GM21423 (cell line): Measurements from ENCODE around the gene RPS18.
"Not testable (repeated sequence)": the region's sequence is repeated elsewhere in the genome, so short reads cannot be mapped to it uniquely, and the experiment has no call there.

Experiments
- ATAC-seq: cut with Tn5 transposase; IDR thresholded peaks from one replicate; pipeline ENCODE4 v1.9.1; 2021; ENCODE audit warnings: mild to moderate bottlenecking, moderate library complexity; ENCODE audit not compliant: unreplicated experiment

The RPS18 gene

GRCh38 chr6:33271468-33272274 lies at the start of gene RPS18, which contains the start of gene VPS52:
RPS18 (plus strand) TSS chr6:33272075; CDS start chr6:33272120, 45 bp downstream.
VPS52 (minus strand) TSS chr6:33271876; CDS start chr6:33271675, 201 bp downstream.
- ATAC-seq, result peak; percentile 78

- ATAC-seq, result not testable (repeated sequence)
These were observed 45.3 kb upstream of the RPS18 start for GRCh38 chr6:33226503-33227120.

DNA sequence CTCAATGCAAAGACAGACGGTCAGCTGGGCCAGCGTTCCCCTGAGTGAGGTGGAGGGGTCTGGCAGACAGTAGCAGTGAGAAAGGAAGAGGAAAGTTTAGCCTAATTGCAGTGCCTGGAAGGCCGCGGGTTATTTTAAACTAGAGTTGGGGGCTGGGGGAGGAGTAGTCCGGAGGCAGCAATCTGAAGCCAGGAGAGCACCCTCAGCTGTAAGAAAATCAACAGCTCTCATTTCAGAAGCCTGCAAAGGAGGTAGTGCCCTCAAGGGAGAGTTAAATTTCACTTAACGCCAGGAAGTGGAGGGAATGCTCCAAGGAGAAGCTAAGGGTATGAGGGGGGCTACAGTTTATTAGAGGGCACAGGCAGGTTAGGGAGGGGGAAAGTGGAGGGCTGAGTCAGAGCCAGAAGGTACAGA lies 36.6 kb upstream of the RPS18 start:
- ATAC-seq, result no peak

DNA sequence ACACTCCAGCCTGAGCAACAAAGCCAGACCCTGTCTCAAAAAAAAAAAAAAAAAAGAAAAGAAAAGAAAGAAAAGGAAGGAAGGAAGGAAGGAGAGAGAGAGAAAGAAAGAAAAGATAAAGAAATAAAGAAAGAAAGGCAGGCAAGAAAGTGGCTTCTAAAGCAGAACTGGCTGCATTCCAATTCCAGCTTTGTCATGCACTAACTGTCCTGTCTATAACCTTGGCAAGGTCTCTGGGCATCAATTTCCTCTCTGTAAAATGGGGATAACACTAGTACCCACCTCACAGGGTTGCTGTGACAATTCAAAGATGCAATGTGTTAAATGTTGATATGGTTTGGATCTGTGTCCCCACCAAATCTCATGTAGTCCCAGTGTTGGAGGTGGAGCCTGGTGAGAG lies 35.5 kb upstream of the RPS18 start:
- no peak for ATAC-seq

DNA sequence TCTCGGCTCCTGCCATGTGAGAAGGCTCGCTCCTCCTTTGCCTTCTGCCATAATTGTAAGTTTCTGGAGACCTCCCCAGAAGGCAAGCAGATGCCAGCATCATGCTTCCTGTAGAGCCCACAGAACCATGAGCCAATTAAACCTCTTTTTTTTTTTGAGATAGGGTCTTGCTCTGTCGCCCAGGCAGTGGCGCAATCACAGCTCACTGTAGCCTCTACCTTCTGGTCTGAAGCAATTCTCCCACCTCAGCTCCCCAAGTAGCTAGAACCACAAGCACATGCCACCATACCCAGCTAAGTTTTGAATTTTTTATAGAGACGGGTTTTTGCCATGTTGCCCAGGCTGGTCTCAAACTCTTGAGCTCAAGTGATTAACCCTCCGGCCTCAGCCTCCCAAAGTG lies 35.0 kb upstream of the RPS18 start:
- no peak for ATAC-seq

- no peak for ATAC-seq
These were observed 34.1 kb upstream of the RPS18 start for GRCh38 chr6:33237741-33238140.

DNA sequence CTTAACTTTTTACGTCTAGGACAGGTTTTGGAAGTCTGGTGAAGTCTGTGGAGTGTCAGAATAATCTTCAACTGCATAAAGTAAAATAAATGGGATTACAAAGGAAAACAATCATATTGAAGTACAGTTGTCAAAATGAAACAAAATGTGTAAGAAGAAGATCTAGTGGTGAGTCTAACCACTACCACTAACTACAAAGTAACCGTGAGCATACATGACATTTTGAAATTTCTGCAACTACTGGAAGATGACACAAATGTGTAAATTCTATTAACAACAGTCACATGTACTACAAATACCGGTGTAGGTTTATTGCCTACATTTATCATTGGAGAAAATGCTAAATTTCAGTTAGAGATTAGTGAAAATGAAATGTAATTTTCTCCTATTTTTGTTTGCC lies 29.9 kb upstream of the RPS18 start:
- no peak for ATAC-seq

GRCh38 chr6:33243476-33243875 lies 28.4 kb upstream of the RPS18 start:
- no peak for ATAC-seq

DNA sequence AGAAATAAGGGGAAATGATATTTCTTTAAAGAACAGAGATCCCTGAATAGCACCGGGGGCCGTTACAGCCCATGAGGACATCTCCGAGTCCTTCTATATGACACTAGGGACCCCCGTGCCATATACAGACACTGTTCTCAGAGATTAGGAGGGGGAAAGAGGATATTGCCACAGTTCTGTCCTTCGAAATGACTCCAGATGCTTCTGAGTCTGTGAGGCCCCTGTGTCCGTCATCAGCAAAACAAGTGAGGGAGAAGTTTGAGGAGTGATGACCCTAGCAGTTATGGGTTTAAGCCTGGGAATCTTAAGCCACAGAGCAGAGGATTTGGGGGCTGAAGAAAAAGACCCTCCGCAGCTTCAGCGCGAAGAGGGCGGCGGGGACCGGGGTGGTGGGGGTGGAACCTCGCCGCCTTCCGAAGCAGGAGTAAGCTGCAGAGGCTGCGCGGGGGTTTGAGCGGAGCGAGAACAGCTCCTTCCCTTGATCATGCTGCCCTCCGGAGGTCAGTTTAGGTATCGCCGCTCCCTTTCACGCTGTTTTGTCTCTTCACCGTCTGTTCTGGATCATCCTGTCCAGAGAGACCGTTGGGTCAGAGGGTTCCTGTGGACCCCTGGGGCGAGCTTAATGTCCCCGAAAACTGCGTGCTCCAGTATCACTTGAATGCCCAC lies 23.8 kb upstream of the RPS18 start:
- ATAC-seq, result peak; percentile 44

DNA sequence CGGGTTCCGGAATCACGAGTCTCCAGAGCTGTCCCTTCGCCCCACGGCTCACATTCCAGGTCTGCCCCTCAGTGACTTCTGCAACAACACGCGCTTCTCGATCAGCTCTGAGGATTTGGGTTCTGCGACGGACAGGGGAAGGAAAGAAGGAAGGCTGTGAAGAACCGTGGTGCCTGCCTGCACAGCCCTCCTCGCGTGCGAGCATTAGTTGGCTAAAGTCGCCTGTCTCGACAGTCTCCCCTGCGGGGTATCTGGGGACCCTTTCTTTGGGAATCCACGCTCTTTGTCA lies 23.3 kb upstream of the RPS18 start:
- ATAC-seq, result peak; percentile 2

- ATAC-seq, result peak; percentile 86
These were observed 22.7 kb upstream of the RPS18 start for GRCh38 chr6:33248932-33249731.

- no peak for ATAC-seq
These were observed 21.9 kb upstream of the RPS18 start for GRCh38 chr6:33249732-33250630.

DNA sequence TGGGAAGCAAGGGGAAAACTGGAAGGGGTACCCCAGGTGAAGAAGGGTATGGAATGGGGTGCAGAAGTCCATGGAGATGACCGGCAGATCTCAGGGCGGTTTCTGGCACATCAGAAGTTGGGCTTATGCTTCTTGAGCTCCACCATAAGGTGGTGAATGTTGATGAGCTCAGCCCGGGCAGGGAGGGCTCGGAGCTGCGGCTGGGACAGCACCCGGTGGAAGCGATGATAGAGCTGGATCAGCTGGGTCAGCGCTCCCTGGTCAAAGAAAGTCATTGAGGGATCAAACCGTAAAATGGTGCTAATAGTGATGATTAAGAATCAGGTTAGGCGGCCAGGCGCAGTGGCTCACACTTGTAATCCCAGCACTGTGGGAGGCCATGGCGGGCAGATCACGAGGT lies 21.1 kb upstream of the RPS18 start:
- ATAC-seq, result no peak

GRCh38 chr6:33251395-33252012 lies 20.4 kb upstream of the RPS18 start:
- ATAC-seq, result no peak

GRCh38 chr6:33252759-33253158 lies 19.1 kb upstream of the RPS18 start:
- no peak for ATAC-seq

- no peak for ATAC-seq
These were observed 17.3 kb upstream of the RPS18 start for GRCh38 chr6:33254591-33254990.

- no peak for ATAC-seq
These were observed 12.8 kb upstream of the RPS18 start for GRCh38 chr6:33259032-33259431.

DNA sequence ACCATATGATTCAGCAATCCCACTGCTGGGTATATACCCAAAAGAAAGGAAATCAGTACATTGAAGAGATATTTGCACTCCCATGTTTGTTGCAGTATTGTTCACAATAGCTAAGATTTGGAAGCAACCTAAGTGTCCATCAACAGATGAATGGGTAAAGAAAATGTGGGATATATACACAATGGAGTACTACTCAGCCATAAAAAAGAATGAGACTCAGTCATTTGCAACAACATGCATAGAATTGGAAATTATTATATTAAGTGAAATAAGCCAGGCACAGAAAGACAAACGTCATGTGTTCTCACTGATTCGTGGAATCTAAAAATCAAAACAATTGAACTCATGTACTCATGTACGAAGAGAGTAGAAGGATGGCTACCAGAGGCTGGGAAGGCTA lies 9.4 kb upstream of the RPS18 start:
- ATAC-seq, result not testable (repeated sequence)

DNA sequence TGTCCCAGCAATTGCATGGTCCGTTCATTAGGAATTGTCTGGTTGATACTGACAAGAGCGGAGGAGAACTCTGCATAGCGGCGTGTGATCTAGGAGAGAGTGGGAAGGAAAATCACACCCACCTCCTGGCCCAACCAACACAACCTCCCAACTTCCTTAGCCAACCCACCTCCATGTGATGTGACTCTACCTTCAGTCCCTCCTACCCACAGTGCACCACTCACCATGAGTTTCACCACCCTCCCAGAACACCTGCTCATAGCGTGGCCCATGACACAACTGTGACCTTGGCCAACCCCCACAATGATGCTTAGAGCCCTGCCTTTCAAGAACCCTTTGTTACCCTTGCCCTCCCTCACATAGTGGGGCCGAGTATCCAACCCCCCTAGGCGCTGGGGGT lies 7.9 kb upstream of the RPS18 start:
- ATAC-seq, result no peak

DNA sequence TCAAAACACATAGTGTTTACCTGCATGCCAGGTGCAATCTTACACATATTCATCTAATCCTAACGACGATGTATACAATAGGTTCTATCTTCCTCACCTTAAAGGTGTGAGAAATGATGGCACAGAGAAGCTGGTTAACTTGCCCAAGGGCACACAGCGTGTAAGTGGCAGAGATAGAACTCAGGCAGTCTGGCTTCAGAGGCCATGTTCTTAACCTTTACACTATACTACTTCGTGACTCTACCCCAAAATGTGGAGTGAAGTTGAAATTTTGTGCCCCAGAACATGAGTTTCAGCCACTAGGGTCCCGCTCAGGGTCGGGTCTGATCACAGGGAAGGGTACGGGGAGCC lies 783 bp upstream of the RPS18 start:
- no peak for ATAC-seq
